GM19351 (cell line): ENCODE data around the gene ZBTB37.
"Not testable (repeated sequence)": the region's sequence is repeated elsewhere in the genome, so short reads cannot be mapped to it uniquely, and the experiment has no call there.

Source experiments
- ATAC-seq: cut with Tn5 transposase; IDR thresholded peaks from one replicate; pipeline ENCODE4 v1.9.1; 2021; ENCODE audit warnings: mild to moderate bottlenecking, moderate library complexity; ENCODE audit not compliant: unreplicated experiment

Gene ZBTB37

GRCh38 chr1:173868266-173869020, at the start of gene ZBTB37:
TSS of gene ZBTB37 (plus strand) at chr1:173868380. CDS start at chr1:173870226, 1,846 bp downstream.
- peak; percentile 52 for ATAC-seq

- ATAC-seq = no peak
These were observed 49.7 kb upstream of the ZBTB37 start for GRCh38 chr1:173818459-173818858.

GRCh38 chr1:173821680-173822079, 46.5 kb upstream of the ZBTB37 start:
- ATAC-seq = no peak

GRCh38 chr1:173823781-173824314, 44.3 kb upstream of the ZBTB37 start:
- ATAC-seq = peak; percentile 34

- ATAC-seq = peak; percentile 79
These were observed 43.7 kb upstream of the ZBTB37 start, which contains the start of the genes CENPL and DARS2 for GRCh38 chr1:173824315-173825081. TSS of gene CENPL (minus strand) at chr1:173824883. CDS start at chr1:173811299, 13,584 bp downstream. TSS of gene DARS2 (plus strand) at chr1:173824673. CDS start at chr1:173825230, 557 bp downstream.

- ATAC-seq = no peak
These were observed 40.6 kb upstream of the ZBTB37 start for GRCh38 chr1:173827611-173828010.

GRCh38 chr1:173832748-173833147, 35.4 kb upstream of the ZBTB37 start:
- no peak for ATAC-seq

- ATAC-seq = no peak
These were observed 16.1 kb upstream of the ZBTB37 start for GRCh38 chr1:173852105-173852504.

- no peak for ATAC-seq
These were observed 15.1 kb upstream of the ZBTB37 start for GRCh38 chr1:173853074-173853473.

GRCh38 chr1:173856014-173856413, 12.2 kb upstream of the ZBTB37 start:
- no peak for ATAC-seq

GRCh38 chr1:173856903-173857302, 11.3 kb upstream of the ZBTB37 start:
- ATAC-seq = no peak

- ATAC-seq = no peak
These were observed 10.7 kb upstream of the ZBTB37 start for GRCh38 chr1:173857363-173857917.

- ATAC-seq = not testable (repeated sequence)
These were observed 8.6 kb upstream of the ZBTB37 start for GRCh38 chr1:173859547-173859946.

- no peak for ATAC-seq
These were observed 8.1 kb upstream of the ZBTB37 start for GRCh38 chr1:173860065-173860464.

GRCh38 chr1:173861731-173862145, 6.4 kb upstream of the ZBTB37 start:
- no peak for ATAC-seq

GRCh38 chr1:173862146-173862768, 5.9 kb upstream of the ZBTB37 start:
- ATAC-seq = not testable (repeated sequence)

GRCh38 chr1:173862769-173863223, 5.4 kb upstream of the ZBTB37 start:
- no peak for ATAC-seq

- ATAC-seq = no peak
These were observed 4.7 kb upstream of the ZBTB37 start for GRCh38 chr1:173863224-173864161.

GRCh38 chr1:173864179-173864867, 3.9 kb upstream of the ZBTB37 start:
- ATAC-seq = no peak
